Fibroblast of villous mesenchyme (primary cell): ENCODE data around the gene SPSB1. TPM values are rescaled to one million over a fixed set of nuclear protein-coding genes. Genes with fewer than 3 reads are reported as not detected.

Experiments used
- DNase-seq: peaks from one replicate; pipeline ENCODE4 v3.0.0-alpha.2; 2010; ENCODE audit warnings: low read depth
- H3K4me3 ChIP-seq: 2 replicates; pipeline ENCODE4 v1.5.1; 2011; ENCODE audit warnings: low read depth, mild to moderate bottlenecking, low read length
- total RNA-seq: library from RNA; depleted of rRNA; stranded (reverse); fragments of >200 nt; gene quantifications from 2 replicates; pipeline ENCODE4 v1.2.3, GENCODE V29; 2012
- TF ChIP-seq, protein P1 (sequence below): IDR thresholded peaks from 2 replicates; pipeline ENCODE4 v1.5.1; 2012; ENCODE audit warnings: low read depth, mild to moderate bottlenecking, low read length; ENCODE audit not compliant: insufficient read depth

The SPSB1 gene
- total RNA-seq, 1 donor = 20.7 TPM

DNA sequence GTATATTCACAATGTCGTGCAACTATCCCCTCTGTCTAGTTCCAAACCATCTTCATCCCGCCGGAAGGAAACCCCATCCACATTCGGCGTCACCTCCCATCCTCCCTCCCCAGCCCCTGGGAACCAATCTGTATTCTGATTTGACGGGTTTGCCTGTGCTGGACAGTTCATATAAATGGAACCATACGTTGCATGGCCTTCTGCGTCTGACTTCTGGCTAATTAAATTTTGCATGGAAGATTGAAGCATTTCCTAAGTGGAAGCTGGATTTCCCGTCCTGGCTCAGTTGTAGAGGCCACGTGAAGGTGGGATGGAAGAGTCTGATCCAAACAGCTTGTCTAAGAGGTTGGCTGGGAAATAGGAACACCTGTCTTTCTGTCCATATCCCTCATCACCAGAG is 14.6 kb downstream of the SPSB1 start:
- no peak for DNase-seq

DNA sequence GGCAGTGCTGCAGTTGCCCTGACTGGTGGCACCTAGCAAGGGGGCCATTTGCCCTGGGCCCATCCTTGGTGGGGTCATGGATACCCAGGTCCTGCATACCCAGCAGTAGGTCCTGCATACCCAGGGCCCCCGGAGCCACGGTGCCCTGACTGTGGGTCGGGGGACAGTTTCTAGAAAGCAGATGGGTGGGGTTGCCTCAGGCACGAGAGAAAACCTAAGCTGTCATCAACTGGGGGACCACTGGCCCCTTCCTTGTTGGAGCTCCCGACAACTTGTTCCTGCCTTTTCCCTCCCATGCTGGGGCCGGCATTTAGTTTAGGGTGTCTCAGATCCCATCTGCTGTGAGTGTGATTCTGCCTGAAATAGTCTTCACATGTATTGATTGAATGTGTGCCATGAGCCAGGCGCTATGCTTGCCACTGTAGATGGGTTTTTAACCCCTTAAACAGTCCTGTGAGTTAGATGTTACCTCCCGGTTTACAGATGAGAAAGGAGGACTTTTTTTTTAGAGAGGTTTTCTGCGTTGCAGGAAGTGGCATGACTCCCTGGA is 15.6 kb downstream of the SPSB1 start:
- no peak overlapping the region for H3K4me3 ChIP-seq
- DNase-seq = no peak
- TF ChIP-seq, protein P1, sequence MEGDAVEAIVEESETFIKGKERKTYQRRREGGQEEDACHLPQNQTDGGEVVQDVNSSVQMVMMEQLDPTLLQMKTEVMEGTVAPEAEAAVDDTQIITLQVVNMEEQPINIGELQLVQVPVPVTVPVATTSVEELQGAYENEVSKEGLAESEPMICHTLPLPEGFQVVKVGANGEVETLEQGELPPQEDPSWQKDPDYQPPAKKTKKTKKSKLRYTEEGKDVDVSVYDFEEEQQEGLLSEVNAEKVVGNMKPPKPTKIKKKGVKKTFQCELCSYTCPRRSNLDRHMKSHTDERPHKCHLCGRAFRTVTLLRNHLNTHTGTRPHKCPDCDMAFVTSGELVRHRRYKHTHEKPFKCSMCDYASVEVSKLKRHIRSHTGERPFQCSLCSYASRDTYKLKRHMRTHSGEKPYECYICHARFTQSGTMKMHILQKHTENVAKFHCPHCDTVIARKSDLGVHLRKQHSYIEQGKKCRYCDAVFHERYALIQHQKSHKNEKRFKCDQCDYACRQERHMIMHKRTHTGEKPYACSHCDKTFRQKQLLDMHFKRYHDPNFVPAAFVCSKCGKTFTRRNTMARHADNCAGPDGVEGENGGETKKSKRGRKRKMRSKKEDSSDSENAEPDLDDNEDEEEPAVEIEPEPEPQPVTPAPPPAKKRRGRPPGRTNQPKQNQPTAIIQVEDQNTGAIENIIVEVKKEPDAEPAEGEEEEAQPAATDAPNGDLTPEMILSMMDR = no peak

More for the DNA sequence above, 14.6 kb downstream of the SPSB1 start:
- TF ChIP-seq, protein P1 = no peak
- H3K4me3 ChIP-seq = no peak overlapping the region

DNA sequence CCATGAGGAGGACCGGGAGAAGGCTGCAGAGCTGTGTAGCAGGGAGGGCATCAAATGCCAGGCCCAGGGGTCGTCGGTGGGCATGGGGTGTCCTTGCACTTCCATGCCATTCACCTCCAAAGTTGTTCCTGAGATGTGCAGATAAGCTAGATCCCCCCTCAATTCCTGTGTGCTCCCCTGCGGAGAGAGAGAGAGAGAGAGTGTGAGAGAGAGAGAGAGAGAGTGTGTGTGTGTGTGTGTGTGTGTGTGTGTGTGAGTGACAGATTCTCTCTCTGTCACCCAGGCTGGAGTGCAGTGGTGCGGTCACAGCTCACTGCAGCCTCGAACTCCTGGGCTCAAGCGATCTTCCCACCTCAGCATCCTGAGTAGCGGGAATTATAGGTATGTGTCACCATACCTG is 16.4 kb downstream of the SPSB1 start:
- TF ChIP-seq, protein P1 = no peak
- DNase-seq = no peak

DNA sequence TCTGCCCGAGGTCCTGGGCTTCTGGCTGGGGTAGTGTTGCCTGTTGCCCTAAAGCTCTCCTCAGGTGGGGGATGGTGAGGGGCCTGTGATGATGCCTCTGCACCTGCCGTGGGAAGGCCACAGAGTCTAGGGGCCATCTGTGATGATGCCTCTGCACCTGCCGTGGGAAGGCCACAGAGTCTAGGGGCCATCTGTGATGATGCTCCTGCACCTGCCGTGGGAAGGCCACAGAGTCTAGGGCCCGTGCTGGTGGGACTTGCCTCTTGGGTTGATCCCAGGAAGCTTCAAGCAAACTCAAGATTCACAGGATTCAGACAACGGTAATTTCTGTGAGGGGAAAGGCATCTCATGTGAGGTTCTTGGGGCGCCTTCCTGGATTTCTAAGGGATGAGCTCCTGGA is 17.3 kb downstream of the SPSB1 start:
- no peak for DNase-seq
- TF ChIP-seq, protein P1 = no peak
- no peak overlapping the region for H3K4me3 ChIP-seq

More for the DNA sequence above, 16.4 kb downstream of the SPSB1 start:
- H3K4me3 ChIP-seq = no peak overlapping the region

DNA sequence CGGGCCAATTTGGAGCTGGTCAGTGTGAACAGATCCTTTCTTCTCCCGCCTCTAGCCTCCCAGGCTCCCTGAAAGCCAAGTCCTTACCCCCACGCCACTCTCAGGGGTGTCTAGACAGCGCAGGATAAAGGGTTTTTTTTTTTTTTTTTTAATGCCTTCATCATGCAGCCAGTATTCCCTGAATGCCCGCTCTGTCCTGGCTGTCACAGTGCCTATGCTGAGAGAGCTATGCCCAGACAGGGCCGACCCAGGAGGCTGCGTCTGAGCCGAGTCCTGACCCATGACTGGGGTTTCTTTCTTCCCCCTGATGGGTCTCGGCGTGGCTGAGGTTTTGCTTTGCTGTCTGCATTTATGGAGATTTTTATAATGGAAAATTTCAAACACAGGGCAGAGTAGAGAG is 18.3 kb downstream of the SPSB1 start:
- no peak for DNase-seq
- TF ChIP-seq, protein P1 = no peak
- peak overlapping the region; percentile 15 for H3K4me3 ChIP-seq

DNA sequence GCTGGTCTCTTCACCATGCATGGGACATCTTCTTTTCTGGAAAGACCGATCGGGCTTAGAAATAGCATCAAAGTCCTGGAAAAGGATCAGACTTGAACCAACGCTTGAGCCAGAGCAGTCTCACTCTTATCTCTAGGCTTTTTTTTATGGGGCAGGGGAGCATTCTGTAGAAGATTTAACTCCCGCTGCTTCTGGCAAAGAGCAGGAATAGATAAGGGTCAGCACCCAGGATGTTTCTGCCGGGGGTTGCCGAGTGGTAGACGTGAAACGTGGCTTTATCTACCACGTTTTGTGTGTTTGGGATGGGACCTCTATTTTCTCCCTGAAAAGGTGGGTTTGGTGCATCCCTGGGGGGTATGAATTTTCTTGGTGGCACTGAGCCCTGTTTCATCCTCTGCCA is 18.8 kb downstream of the SPSB1 start:
- H3K4me3 ChIP-seq = peak overlapping the region; percentile 15
- TF ChIP-seq, protein P1 = no peak
- DNase-seq = peak; percentile 83

DNA sequence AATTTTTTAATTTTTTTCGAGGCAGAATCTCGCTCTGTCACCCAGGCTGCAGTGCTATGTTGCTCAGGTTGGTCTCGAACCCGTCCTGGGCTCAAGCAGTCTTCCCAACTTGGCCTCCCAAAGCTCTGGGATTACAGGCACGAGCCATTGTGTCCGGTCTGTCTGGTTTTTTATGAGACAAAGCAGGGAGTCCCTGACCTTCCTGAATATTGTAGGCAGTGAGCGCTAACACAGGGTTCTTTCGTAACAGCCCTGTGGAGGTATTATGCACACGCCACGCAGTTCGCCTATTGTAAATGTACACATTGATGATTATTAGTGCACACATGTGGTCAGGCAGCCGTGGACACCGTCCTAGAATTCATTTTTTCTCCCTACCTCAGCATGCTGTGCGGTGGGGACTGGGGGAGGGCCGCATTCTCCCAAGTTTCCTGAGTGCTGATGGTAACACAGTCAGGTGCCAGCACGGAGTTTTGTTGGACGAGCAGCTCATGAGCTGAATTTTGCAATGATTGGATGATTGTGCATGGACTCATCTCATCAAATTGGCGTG is 19.6 kb downstream of the SPSB1 start:
- DNase-seq = peak; percentile 39
- TF ChIP-seq, protein P1 = no peak

More for the DNA sequence above, 19.6 kb downstream of the SPSB1 start:
- H3K4me3 ChIP-seq = no peak overlapping the region
